Spleen (tissue), 7 donors: ENCODE data around the gene MRPL40.
A peak's percentile ranks its signal among the peaks of the same experiment; 100 is the strongest.

Experiments used
- CTCF ChIP-seq, 11 experiments: fragments of 200-600 bp in 7 of 11; fragments of 450-650 bp in 4 of 11; sonication (generic) in 4 of 11; IDR thresholded peaks in 8 of 11; conservative IDR thresholded peaks in 3 of 11; 1 replicate in 7 of 11; 2 replicates in 4 of 11; pipeline versions ENCODE4 v1.4.0 to v1.8.0; 2016 to 2021; ENCODE audit warnings: antibody characterized with exemption in 11 of 11, inconsistent platforms in 4 of 11, mild to moderate bottlenecking in 1 of 11
- POLR2A ChIP-seq, 3 donors: fragments of 450-650 bp; IDR thresholded peaks; one replicate each; pipeline ENCODE4 v1.5.1; 2017; ENCODE audit warnings: antibody characterized with exemption in 3 of 3, mild to moderate bottlenecking in 1 of 3
- POLR2AphosphoS5 ChIP-seq, 3 donors: sonication (generic); formaldehyde crosslinking; IDR thresholded peaks; one replicate each; pipeline ENCODE4 v1.5.1; 2017; ENCODE audit warnings: antibody characterized with exemption in 3 of 3
- donor health status: DM: no; HTN: no; CAD: no; lungs with moderate emphysema.
- donor health status: DM: no; HTN: no; CAD: no.
- donor health status: DM: no; HTN: no; CAD: no.

- no peak for TF ChIP-seq CTCF (IDR thresholded peaks at IDR 0.05 in 8 of 11, conservative IDR thresholded peaks at IDR 0.05 in 3 of 11)
- TF ChIP-seq POLR2A (IDR thresholded peaks at IDR 0.05), result no peak
- TF ChIP-seq POLR2AphosphoS5 (IDR thresholded peaks at IDR 0.05), result peak in 1 of 3 donors; percentile 3
Observed at GRCh38 chr22:19448076-19448607, 15.8 kb downstream of the MRPL40 start.
